ENCODE data around the gene SNX24. TPM values are rescaled to one million over a fixed set of nuclear protein-coding genes. Genes with fewer than 3 reads are reported as not detected.

Gene SNX24
- total and polyA plus RNA-seq, 2 of the 4 experiments (the other 2 are of a cell fraction), result 13.8 to 15.0 TPM

GRCh38 chr5:123037104-123037418, 191.6 kb downstream of the SNX24 start:
- Histone ChIP-seq H3K4me2 (ENCODE audit: low read depth, low read length) (peak overlapping the region; percentile 87), H3K14ac (replicated peaks; ENCODE audit: low read depth, low read length) (peak overlapping the region; percentile 86), H3K27ac (ENCODE audit: insufficient read depth, low read length) (peak overlapping the region; percentile 68), H3K9me3 (ENCODE audit: control insufficient read depth, insufficient read depth, low read length) (no peaks in the 10 kb centered on the region), H4K91ac (ENCODE audit: insufficient read depth, low read depth, low read length) (peak overlapping the region; percentile 76; the same call in 1 of the 2 replicates), H3K4me1 (ENCODE audit: control insufficient read depth, insufficient read depth, low read length) (no peaks in the 10 kb centered on the region; the same call in 1 of the 2 replicates), H2BK120ac (ENCODE audit: low read depth, low read length) (peak overlapping the region; percentile 82), H2AFZ (replicated peaks; ENCODE audit: low read length, poor library complexity) (peak overlapping the region; percentile 100), H3K4ac (ENCODE audit: low read depth, low read length) (peak overlapping the region; percentile 61), H3K9me1 (ENCODE audit: insufficient read depth, low read length) (0 out of 2 replicates have a peak, but pooled peaks cover 7% of the 10 kb centered on the region), H2BK20ac (ENCODE audit: low read depth, low read length) (no peak overlapping the region), H2AK9ac (replicated peaks; ENCODE audit: low read depth, low read length, poor library complexity) (peak overlapping the region; percentile 86), H3K79me1 (ENCODE audit: low read depth in 1 of 2, low read length in 2 of 2) (peaks cover 0 to 14% of the 10 kb centered on the region in 2 experiments; a peak in 2 of 4 replicates), H3K36me3 (ENCODE audit: control insufficient read depth, insufficient read depth, low read length) (no peaks in the 10 kb centered on the region), H4K5ac (ENCODE audit: low read depth, low read length) (peak overlapping the region; percentile 91), H3K23ac (ENCODE audit: low read depth, low read length) (peak overlapping the region; percentile 81), H2BK15ac (ENCODE audit: low read depth, low read length) (peak overlapping the region; percentile 5; the same call in 2 of the 3 replicates), H3K27me3 (ENCODE audit: control insufficient read depth, insufficient read depth, low read length) (no peaks in the 10 kb centered on the region), H3K18ac (ENCODE audit: low read depth, low read length) (peak overlapping the region; percentile 76), H4K20me1 (ENCODE audit: insufficient read depth, low read length) (0 out of 2 replicates have a peak, but pooled peaks cover 4% of the 10 kb centered on the region), H2AK5ac (ENCODE audit: low read depth, low read length) (no peak overlapping the region), H4K8ac (ENCODE audit: low read depth in 2 of 2, low read length in 2 of 2) (peak overlapping the region; percentile 74 to 85; a peak in 3 of 4 replicates), H3K4me3 (ENCODE audit: insufficient read depth, low read depth, low read length) (peak overlapping the region; percentile 79), H3K9ac (ENCODE audit: low read depth, low read length) (peak overlapping the region; percentile 82), H2BK5ac (ENCODE audit: low read depth, low read length, poor library complexity, severe bottlenecking) (peak overlapping the region; percentile 75), H3K56ac (ENCODE audit: extremely low read depth, insufficient read depth, low read length) (no peak overlapping the region)
- in situ Hi-C loops (cut with MboI; ENCODE audit: low sequenced_read_pairs), result loop anchor here (5.0 kb wide), 1 partner anchor 310 kb away; no protein-coding TSS in a partner anchor
- POLR2A ChIA-PET (ENCODE audit: unreplicated experiment), result no interaction called here
- TF ChIP-seq RCOR1 (IDR thresholded peaks at IDR 0.05; ENCODE audit: insufficient replicate concordance, low read length) (no peak), MXI1 (IDR thresholded peaks at IDR 0.05; ENCODE audit: borderline replicate concordance, low read depth, low read length) (no peak)
- CTCF ChIA-PET, result interaction anchor here (0.6 kb wide), 1 partner anchor 130 kb away, joined by 3 read pairs; no protein-coding TSS in a partner anchor
- no peak for DNase-seq
- 0% methylated on average over 9 of the region's 11 CpGs; no CpG with 5 or more reads in 1 of the 2 experiments for WGBS, 2 experiments (ENCODE audit: extremely low coverage in 2 of 2, insufficient read length in 1 of 2)
- no peak for ATAC-seq (ENCODE audit: low read depth)
- dilution Hi-C loops (cut with HindIII; ENCODE audit: low sequenced_read_pairs, unreplicated experiment), result no loop called here
- BruUV-seq (replicated peaks), result no TSS peak
- intact Hi-C loops (cut with micrococcal nuclease), result loop anchor here (1.0 to 5.0 kb wide), 6 partner anchors 52 to 332 kb away; partner anchors contain the start of gene PRDM6
